Frontal cortex (tissue), 4 donors: ENCODE data around the gene CNTN2. TPM values are rescaled to one million over a fixed set of nuclear protein-coding genes. Genes with fewer than 3 reads are reported as not detected.

Source experiments
- DNase-seq, 2 donors: peaks; one replicate each; pipeline ENCODE4 v3.0.0; 2012; ENCODE audit warnings: low spot score in 2 of 2
- FAIRE-seq: peaks from 2 replicates; lab custom pipeline; 2012; peaks lifted over from hg19 to GRCh38; lab: Jason Lieb, UNC
- total RNA-seq: library from RNA; depleted of rRNA; stranded (reverse); fragments of >200 nt; gene quantifications from one replicate; pipeline ENCODE4 v1.2.3, GENCODE V29; 2014
- donor health status: control.
- donor health status: control.
- donor health status: control.

CNTN2 gene
- total RNA-seq, 1 donor from 2014 or later: 17.5 TPM

GRCh38 chr1:205018381-205018780 is 24.6 kb upstream of the CNTN2 start:
- DNase-seq (no peak), FAIRE-seq (no peak)

- DNase-seq: no peak
- FAIRE-seq: no peak
These were observed 22.5 kb upstream of the CNTN2 start for GRCh38 chr1:205020466-205020865.

GRCh38 chr1:205024679-205025078 is 18.3 kb upstream of the CNTN2 start:
- no peak for FAIRE-seq
- DNase-seq: no peak

GRCh38 chr1:205025239-205025638 is 17.8 kb upstream of the CNTN2 start:
- no peak for DNase-seq
- no peak for FAIRE-seq

- no peak for DNase-seq
- no peak for FAIRE-seq
These were observed 16.8 kb upstream of the CNTN2 start for GRCh38 chr1:205026181-205026580.

- FAIRE-seq: no peak
- DNase-seq: no peak
These were observed 14.6 kb upstream of the CNTN2 start for GRCh38 chr1:205028390-205028789.

GRCh38 chr1:205028924-205029323 is 14.1 kb upstream of the CNTN2 start:
- DNase-seq: no peak
- no peak for FAIRE-seq

- FAIRE-seq (no peak), DNase-seq (no peak)
These were observed 12.8 kb upstream of the CNTN2 start for GRCh38 chr1:205030241-205030640.

GRCh38 chr1:205030896-205031295 is 12.1 kb upstream of the CNTN2 start:
- DNase-seq (no peak), FAIRE-seq (no peak)

GRCh38 chr1:205032508-205032907 is 10.5 kb upstream of the CNTN2 start:
- DNase-seq (no peak), FAIRE-seq (no peak)

- FAIRE-seq: no peak
- no peak for DNase-seq
These were observed 5.5 kb upstream of the CNTN2 start for GRCh38 chr1:205037539-205037938.

- FAIRE-seq (no peak), DNase-seq (no peak)
These were observed 4.8 kb upstream of the CNTN2 start for GRCh38 chr1:205038132-205038786.

GRCh38 chr1:205041001-205041715 is 1.9 kb upstream of the CNTN2 start:
- DNase-seq (no peak), FAIRE-seq (no peak)

- FAIRE-seq (no peak), DNase-seq (peak in 1 of 2 donors; percentile 65)
These were observed 758 bp upstream of the CNTN2 start for GRCh38 chr1:205041998-205042910.

GRCh38 chr1:205043866-205044265 is 854 bp downstream of the CNTN2 start:
- FAIRE-seq (no peak), DNase-seq (no peak)

- DNase-seq (no peak), FAIRE-seq (no peak)
These were observed 1.7 kb downstream of the CNTN2 start for GRCh38 chr1:205044741-205045140.

- DNase-seq (no peak), FAIRE-seq (no peak)
These were observed 2.1 kb downstream of the CNTN2 start for GRCh38 chr1:205045146-205045545.

GRCh38 chr1:205046870-205047269 is 3.9 kb downstream of the CNTN2 start:
- DNase-seq (peak in 1 of 2 donors; percentile 52), FAIRE-seq (no peak)

- FAIRE-seq: no peak
- no peak for DNase-seq
These were observed 4.8 kb downstream of the CNTN2 start for GRCh38 chr1:205047764-205048231.

- peak; percentile 61 to 68 for DNase-seq
These were observed 5.4 kb downstream of the CNTN2 start for GRCh38 chr1:205048382-205048781.

More at GRCh38 chr1:205048382-205048781, 5.4 kb downstream of the CNTN2 start:
- FAIRE-seq: no peak
